Measurements from ENCODE around the gene PSMA1.

The PSMA1 gene

GRCh38 chr11:14463623-14464022 is 56.6 kb downstream of the PSMA1 start:
- no peaks in the 10 kb centered on the region for H3K27me3 ChIP-seq (ENCODE audit: control insufficient read depth, insufficient read depth, low read length)
- H3K9ac ChIP-seq (ENCODE audit: low read length), result no peak overlapping the region
- H3K36me3 ChIP-seq (ENCODE audit: control insufficient read depth, insufficient read depth, low read length), result peaks cover 38% of the 10 kb centered on the region
- H3K27ac ChIP-seq (ENCODE audit: low read depth, low read length), result no peak overlapping the region
- H3K4me3 ChIP-seq (ENCODE audit: low read length), result no peak overlapping the region
- no peaks in the 10 kb centered on the region for H3K4me1 ChIP-seq (ENCODE audit: control insufficient read depth, insufficient read depth, low read length)

DNA sequence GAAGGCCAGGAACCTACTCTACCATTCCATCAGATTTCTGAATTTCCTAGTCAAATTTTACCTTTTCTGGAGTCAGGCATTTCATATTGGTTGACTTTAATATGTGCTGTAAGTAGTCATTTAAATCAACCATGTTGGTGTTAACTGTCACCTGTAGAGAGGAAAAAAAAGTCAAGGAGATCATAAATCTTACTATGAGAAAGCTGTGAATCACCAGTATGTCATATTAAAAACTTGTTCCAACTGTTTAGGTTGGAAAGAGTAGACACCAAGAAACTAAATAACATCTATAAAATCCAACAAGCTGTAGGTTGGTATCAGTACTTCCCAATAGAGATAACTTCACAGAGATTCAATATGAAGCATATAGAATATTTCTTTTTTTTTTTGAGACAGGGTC is 60.0 kb downstream of the PSMA1 start:
- H3K27me3 ChIP-seq (ENCODE audit: control insufficient read depth, insufficient read depth, low read length), result no peaks in the 10 kb centered on the region
- H3K4me1 ChIP-seq (ENCODE audit: control insufficient read depth, insufficient read depth, low read length), result no peaks in the 10 kb centered on the region
- H3K4me3 ChIP-seq (ENCODE audit: low read length), result no peak overlapping the region
- H3K36me3 ChIP-seq (ENCODE audit: control insufficient read depth, insufficient read depth, low read length), result peaks cover 26% of the 10 kb centered on the region
- no peak overlapping the region for H3K9ac ChIP-seq (ENCODE audit: low read length)
- no peak overlapping the region for H3K27ac ChIP-seq (ENCODE audit: low read depth, low read length)

- no peak overlapping the region for H3K4me3 ChIP-seq (ENCODE audit: low read length)
- H3K27ac ChIP-seq (ENCODE audit: low read depth, low read length), result no peak overlapping the region
- H3K9ac ChIP-seq (ENCODE audit: low read length), result no peak overlapping the region
- H3K27me3 ChIP-seq (ENCODE audit: control insufficient read depth, insufficient read depth, low read length), result no peaks in the 10 kb centered on the region
- peaks cover 11% of the 10 kb centered on the region for H3K36me3 ChIP-seq (ENCODE audit: control insufficient read depth, insufficient read depth, low read length)
- no peaks in the 10 kb centered on the region for H3K4me1 ChIP-seq (ENCODE audit: control insufficient read depth, insufficient read depth, low read length)
These were observed 61.8 kb downstream of the PSMA1 start for GRCh38 chr11:14458377-14458776.

- Histone ChIP-seq H3K27ac (ENCODE audit: low read depth, low read length) (no peak overlapping the region), H3K4me1 (ENCODE audit: control insufficient read depth, insufficient read depth, low read length) (no peaks in the 10 kb centered on the region), H3K36me3 (ENCODE audit: control insufficient read depth, insufficient read depth, low read length) (peaks cover 7% of the 10 kb centered on the region), H3K4me3 (ENCODE audit: low read length) (no peak overlapping the region), H3K9ac (ENCODE audit: low read length) (no peak overlapping the region), H3K27me3 (ENCODE audit: control insufficient read depth, insufficient read depth, low read length) (no peaks in the 10 kb centered on the region)
These were observed 64.3 kb downstream of the PSMA1 start for GRCh38 chr11:14455648-14456430.
